HepG2 (cell line): ENCODE data around the gene MRPL30. TPM values are rescaled to one million over a fixed set of nuclear protein-coding genes. Genes with fewer than 3 reads are reported as not detected.

Experiments used
- CTCF ChIP-seq: sonication (generic); formaldehyde crosslinking; IDR thresholded peaks from 2 replicates; pipeline ENCODE4 v1.5.0; 2020; ENCODE audit warnings: mild to moderate bottlenecking, missing genetic modification reagents, moderate library complexity
- DZIP1 ChIP-seq: sonication (generic); formaldehyde crosslinking; IDR thresholded peaks from 2 replicates; pipeline ENCODE4 v1.5.0; 2020; ENCODE audit warnings: mild to moderate bottlenecking, missing genetic modification reagents
- FOXC1 ChIP-seq: sonication (generic); formaldehyde crosslinking; IDR thresholded peaks from 2 replicates; pipeline ENCODE4 v1.8.0; 2022; ENCODE audit warnings: mild to moderate bottlenecking, missing genetic modification reagents, borderline replicate concordance
- KIAA2018 ChIP-seq: sonication (generic); formaldehyde crosslinking; IDR thresholded peaks from 2 replicates; pipeline ENCODE4 v1.5.0; 2020; ENCODE audit warnings: mild to moderate bottlenecking, missing genetic modification reagents, borderline replicate concordance
- NFE2L1 ChIP-seq: sonication (generic); formaldehyde crosslinking; IDR thresholded peaks from 2 replicates; pipeline ENCODE4 v1.4.0; 2020; ENCODE audit warnings: missing genetic modification reagents, mild to moderate bottlenecking, borderline replicate concordance
- NKX3-1 ChIP-seq: sonication (generic); formaldehyde crosslinking; IDR thresholded peaks from 2 replicates; pipeline ENCODE4 v1.5.0; 2020; ENCODE audit warnings: missing genetic modification reagents
- RBM39 ChIP-seq: fragments of 200-400 bp; formaldehyde crosslinking; IDR thresholded peaks from one replicate; pipeline ENCODE4 v1.6.1; 2018; ENCODE audit warnings: antibody characterized with exemption, mild to moderate bottlenecking, low read depth, low read length; ENCODE audit not compliant: poor library complexity, severe bottlenecking
- SP1 ChIP-seq, 2 experiments: fragments of 450-650 bp in 1 of 2; sonication (generic) in 1 of 2; formaldehyde crosslinking in 1 of 2; IDR thresholded peaks; 2 replicates each; pipeline versions ENCODE4 v1.4.0 to v1.6.1; 2016 to 2020; ENCODE audit warnings: missing genetic modification reagents in 1 of 2
- TCF12 ChIP-seq, 2 experiments: fragments of 450-650 bp in 1 of 2; sonication (generic) in 1 of 2; formaldehyde crosslinking in 1 of 2; IDR thresholded peaks; 2 replicates each; pipeline versions ENCODE4 v1.6.1 to v1.8.0; 2017 to 2022; ENCODE audit warnings: antibody characterized with exemption in 1 of 2, mild to moderate bottlenecking in 1 of 2, missing genetic modification reagents in 1 of 2, moderate library complexity in 1 of 2
- U2AF2 ChIP-seq: fragments of 200-400 bp; formaldehyde crosslinking; IDR thresholded peaks from 2 replicates; pipeline ENCODE4 v1.6.1; 2017; ENCODE audit warnings: low read depth, mild to moderate bottlenecking, low read length
- ZNF230 ChIP-seq: sonication (generic); formaldehyde crosslinking; IDR thresholded peaks from 2 replicates; pipeline ENCODE4 v1.4.0; 2020; ENCODE audit warnings: mild to moderate bottlenecking, missing genetic modification reagents
- ZNF235 ChIP-seq: sonication (generic); formaldehyde crosslinking; IDR thresholded peaks from 2 replicates; pipeline ENCODE4 v1.8.1; 2023; ENCODE audit warnings: mild to moderate bottlenecking, missing genetic modification reagents, borderline replicate concordance
- polyA plus RNA-seq, 8 experiments: library from polyadenylated mRNA; depleted of rRNA in 3 of 8; stranded (reverse) in 7 of 8; unstranded in 1 of 8; fragments of >200 nt; fragmentation: Illumina TruSeq in 4 of 8; extraction: Trizol in 4 of 8; gene quantifications; 2 replicates each; pipeline versions ENCODE4 v1.2.1 to v1.2.3, GENCODE V29; 2011 to 2016; ENCODE audit warnings: low read depth in 4 of 8, missing spikeins in 1 of 8, mixed read lengths in 1 of 8; ENCODE audit not compliant: insufficient read depth in 1 of 8
- total RNA-seq, 5 experiments: library from RNA; depleted of rRNA; stranded (reverse); fragments of >200 nt; fragmentation: Illumina TruSeq; extraction: Trizol; gene quantifications; 2 replicates each; pipeline ENCODE4 v1.2.3, GENCODE V29; 2016; ENCODE audit warnings: low read depth in 1 of 5

MRPL30 gene
- total and polyA plus RNA-seq, 2 of the 13 experiments (the other 11 are each of a cell fraction or from before 2014, with no cell fraction given), result 30.2 to 75.3 TPM

GRCh38 chr2:99154643-99155536 lies 26.1 kb upstream of the MRPL30 start, which contains the start of the genes LIPT1 and TSGA10 (continued):
- peak; percentile 99 for TF ChIP-seq ZNF230 (CRISPR knock-in tag)
- peak; percentile 96; the same call in 1 of the 2 replicates for TF ChIP-seq KIAA2018
- TF ChIP-seq NFE2L1, result no peak
- no peak for TF ChIP-seq U2AF2
- TF ChIP-seq ZNF235, result no peak
- TF ChIP-seq TCF12 (IDR thresholded peaks at IDR 0.05), result no peak
- TF ChIP-seq TCF12 (CRISPR knock-in tag; IDR thresholded peaks at IDR 0.05), result no peak
- peak; percentile 77 for TF ChIP-seq NKX3-1 (CRISPR knock-in tag)
- TF ChIP-seq FOXC1 (CRISPR knock-in tag), result peak; percentile 79; the same call in 1 of the 2 replicates
- peak; percentile 92 for TF ChIP-seq RBM39
- TF ChIP-seq DZIP1 (CRISPR knock-in tag), result peak; percentile 99
- peak; percentile 54 for TF ChIP-seq CTCF (CRISPR knock-in tag)
- TF ChIP-seq SP1 (IDR thresholded peaks at IDR 0.05), result no peak
- TF ChIP-seq SP1 (CRISPR knock-in tag; IDR thresholded peaks at IDR 0.05), result peak; percentile 94
